Neuronal stem cell (in vitro differentiated cells): ENCODE data around the gene IST1.

Source experiments
- DNase-seq: peaks from one replicate; pipeline ENCODE4 v3.0.0-alpha.2; 2013; ENCODE audit warnings: low spot score
- H2AFZ ChIP-seq: one replicate; pipeline ENCODE4 v1.6.1; 2013; ENCODE audit warnings: mild to moderate bottlenecking, low read length, inconsistent platforms
- H2AK5ac ChIP-seq: 2 replicates; pipeline ENCODE4 v1.6.1; 2013; ENCODE audit warnings: low read depth, mild to moderate bottlenecking, inconsistent platforms, low read length, moderate library complexity, mixed read lengths
- H2BK120ac ChIP-seq: 2 replicates; pipeline ENCODE4 v1.6.1; 2013; ENCODE audit warnings: low read depth, mild to moderate bottlenecking, inconsistent platforms, low read length, moderate library complexity, mixed read lengths
- H2BK12ac ChIP-seq: one replicate; pipeline ENCODE4 v1.6.1; 2013; ENCODE audit warnings: low read length, inconsistent platforms
- H2BK15ac ChIP-seq: 2 replicates; pipeline ENCODE4 v1.6.1; 2013; ENCODE audit warnings: mild to moderate bottlenecking, low read length, inconsistent platforms, mixed read lengths
- H2BK5ac ChIP-seq: one replicate; pipeline ENCODE4 v1.6.1; 2013; ENCODE audit warnings: inconsistent platforms, mild to moderate bottlenecking, low read length, moderate library complexity
- H3K14ac ChIP-seq: one replicate; pipeline ENCODE4 v1.6.1; 2013; ENCODE audit warnings: low read length, inconsistent platforms
- H3K18ac ChIP-seq: 2 replicates; pipeline ENCODE4 v1.6.1; 2013; ENCODE audit warnings: low read length, inconsistent platforms
- H3K23ac ChIP-seq: 2 replicates; pipeline ENCODE4 v1.6.1; 2013; ENCODE audit warnings: low read depth, mild to moderate bottlenecking, mixed read lengths, low read length, inconsistent platforms; ENCODE audit not compliant: poor library complexity
- H3K27ac ChIP-seq: replicated peaks from 3 replicates; pipeline ENCODE4 v1.5.1; 2013; ENCODE audit warnings: low read length, inconsistent platforms
- H3K27me3 ChIP-seq, 3 experiments: 2 replicates each; pipeline ENCODE4 v1.6.1; 2013; ENCODE audit warnings: low read length in 3 of 3, mild to moderate bottlenecking in 2 of 3, inconsistent platforms in 1 of 3, low read depth in 1 of 3, mixed read lengths in 1 of 3, moderate library complexity in 1 of 3; ENCODE audit not compliant: control insufficient read depth in 3 of 3, insufficient read depth in 3 of 3
- H3K36me3 ChIP-seq, 2 donors: replicated peaks in 1 of 2; 2 replicates each; pipeline ENCODE4 v1.6.1; 2013; ENCODE audit warnings: low read length in 2 of 2; ENCODE audit not compliant: control insufficient read depth in 2 of 2, insufficient read depth in 2 of 2
- H3K4ac ChIP-seq: 2 replicates; pipeline ENCODE4 v1.6.1; 2013; ENCODE audit warnings: inconsistent platforms, mild to moderate bottlenecking, low read length, moderate library complexity
- H3K4me1 ChIP-seq, 2 donors: 1 replicate in 1 of 2; 2 replicates in 1 of 2; pipeline ENCODE4 v1.6.1; 2013; ENCODE audit warnings: low read length in 2 of 2, low read depth in 1 of 2; ENCODE audit not compliant: control insufficient read depth in 2 of 2, insufficient read depth in 1 of 2
- H3K4me2 ChIP-seq: one replicate; pipeline ENCODE4 v1.6.1; 2013; ENCODE audit warnings: mild to moderate bottlenecking, low read length, inconsistent platforms; ENCODE audit not compliant: insufficient read depth, poor library complexity, severe bottlenecking
- H3K4me3 ChIP-seq, 2 donors: 2 replicates each; pipeline ENCODE4 v1.5.1; 2013; ENCODE audit warnings: low read length in 2 of 2, mild to moderate bottlenecking in 2 of 2, inconsistent platforms in 1 of 2, moderate library complexity in 1 of 2
- H3K79me1 ChIP-seq: one replicate; pipeline ENCODE4 v1.6.1; 2013; ENCODE audit warnings: low read depth, mild to moderate bottlenecking, inconsistent platforms, low read length, moderate library complexity
- H3K9ac ChIP-seq: one replicate; pipeline ENCODE4 v1.6.1; 2013; ENCODE audit warnings: mild to moderate bottlenecking, low read depth, low read length, inconsistent platforms; ENCODE audit not compliant: poor library complexity
- H3K9me3 ChIP-seq, 2 donors: replicated peaks in 1 of 2; 2 replicates each; pipeline versions ENCODE3 to v1.6.1; 2013; ENCODE audit warnings: low read length in 2 of 2, mild to moderate bottlenecking in 2 of 2, inconsistent platforms in 1 of 2, low read depth in 1 of 2, mixed read lengths in 1 of 2, moderate library complexity in 1 of 2; ENCODE audit not compliant: control insufficient read depth in 2 of 2, insufficient read depth in 1 of 2
- H4K8ac ChIP-seq: one replicate; pipeline ENCODE4 v1.6.1; 2013; ENCODE audit warnings: low read depth, mild to moderate bottlenecking, inconsistent platforms, low read length, moderate library complexity
- H4K91ac ChIP-seq: one replicate; pipeline ENCODE4 v1.6.1; 2013; ENCODE audit warnings: low read length, low read depth, mild to moderate bottlenecking, inconsistent platforms; ENCODE audit not compliant: poor library complexity
- WGBS, 2 donors: extraction: QIAGEN DNeasy Blood & Tissue Kit; methylation state at CpG; one replicate each; pipeline ENCODE4 v1.1.7; 2013; ENCODE audit warnings: missing lambda C conversion rate in 2 of 2, mixed read lengths in 1 of 2; ENCODE audit not compliant: insufficient read length in 2 of 2, insufficient replicate concordance in 1 of 2; ENCODE audit errors: extremely low coverage in 2 of 2; 5-methylcytosine and 5-hydroxymethylcytosine counted together

Gene IST1

DNA sequence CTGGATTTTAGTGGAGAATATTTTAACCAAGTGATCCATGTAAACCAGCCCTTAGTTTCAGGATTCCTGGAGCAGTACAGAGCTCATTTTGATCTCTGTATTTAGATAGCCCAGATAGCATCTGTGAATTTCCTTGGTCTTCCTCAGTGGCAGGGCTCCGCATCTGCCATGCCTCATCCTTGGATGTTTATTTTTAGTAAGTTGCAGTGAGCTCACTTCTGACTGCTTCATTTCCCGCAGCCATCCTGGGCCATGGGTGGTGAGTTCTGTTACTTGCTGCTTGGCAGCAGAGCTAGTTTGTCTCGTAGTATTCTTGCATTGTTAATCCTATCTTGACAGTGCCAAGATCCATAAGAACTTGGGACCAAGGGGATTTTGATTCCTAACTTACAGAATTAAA is 33.7 kb downstream of the IST1 start:
- WGBS, 2 donors = no CpG with 5 or more reads among the region's 3 CpGs
- H3K14ac ChIP-seq = no peak overlapping the region
- H3K79me1 ChIP-seq = no peaks in the 10 kb centered on the region
- H2BK15ac ChIP-seq = no peak overlapping the region
- H4K91ac ChIP-seq = no peak overlapping the region
- H2BK120ac ChIP-seq = no peak overlapping the region
- no peak overlapping the region for H2AFZ ChIP-seq
- no peak overlapping the region for H3K4me2 ChIP-seq
- H3K23ac ChIP-seq = no peak overlapping the region
- H3K4ac ChIP-seq = no peak overlapping the region
- H3K9ac ChIP-seq = no peak overlapping the region
- H3K18ac ChIP-seq = no peak overlapping the region
- H4K8ac ChIP-seq = no peak overlapping the region
- no peak overlapping the region for H3K27ac ChIP-seq
- H3K4me1 ChIP-seq = no peaks in the 10 kb centered on the region
- H3K4me3 ChIP-seq = no peak overlapping the region
- H3K36me3 ChIP-seq = peaks cover 33 to 97% of the 10 kb centered on the region in 2 donors
- H2BK12ac ChIP-seq = no peak overlapping the region
- DNase-seq = no peak
- no peak overlapping the region for H2AK5ac ChIP-seq
- no peaks in the 10 kb centered on the region for H3K9me3 ChIP-seq
- no peaks in the 10 kb centered on the region for H3K27me3 ChIP-seq
- no peak overlapping the region for H2BK5ac ChIP-seq

DNA sequence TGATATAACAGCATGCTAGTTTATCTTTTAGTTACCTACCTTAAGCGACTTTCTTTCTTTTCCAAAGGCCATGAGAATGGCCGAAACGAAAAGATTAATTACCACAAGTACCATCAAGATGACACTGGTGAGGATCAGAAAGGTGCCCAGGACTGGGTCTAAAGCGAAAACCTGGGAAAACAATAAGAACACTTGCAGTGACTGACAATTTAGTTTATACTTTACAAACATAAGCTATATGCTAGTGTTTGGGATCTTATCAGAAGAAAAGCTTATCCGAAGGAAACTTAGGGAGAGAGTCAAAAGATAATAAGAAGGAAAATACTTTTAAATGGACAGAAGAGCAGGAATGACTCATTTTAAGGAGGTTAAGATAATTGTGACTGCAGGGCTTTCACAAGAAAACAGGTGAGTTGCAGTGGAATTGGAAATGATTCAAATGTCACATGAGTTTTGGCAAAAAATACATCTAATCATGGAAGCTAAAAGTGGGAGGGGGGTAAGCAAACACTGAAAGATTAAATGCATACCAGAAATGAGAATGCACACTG is 34.8 kb downstream of the IST1 start:
- no peak overlapping the region for H3K27ac ChIP-seq

DNA sequence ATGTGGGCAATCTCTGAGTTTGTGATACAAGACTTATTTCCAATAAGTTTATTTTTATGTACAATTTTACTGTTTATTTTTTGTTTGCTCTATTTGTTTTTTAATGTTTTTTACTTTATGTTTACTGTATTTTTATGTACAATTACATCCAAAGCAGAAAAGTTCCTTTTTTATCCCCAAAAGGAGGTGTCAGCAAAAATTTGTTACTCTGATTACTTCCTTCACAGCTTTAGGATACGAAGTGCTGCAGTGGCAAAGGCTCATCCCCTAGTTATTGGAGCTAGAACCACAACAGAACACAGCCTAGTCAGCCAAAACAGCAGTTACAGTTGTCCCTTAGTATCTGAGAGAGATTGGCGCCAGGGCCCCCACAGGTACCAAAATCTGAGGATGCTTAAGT is 35.7 kb downstream of the IST1 start:
- Histone ChIP-seq H3K4me1 (no peaks in the 10 kb centered on the region), H2AFZ (no peak overlapping the region), H4K8ac (no peak overlapping the region), H3K23ac (no peak overlapping the region), H4K91ac (no peak overlapping the region), H3K27ac (no peak overlapping the region), H2AK5ac (no peak overlapping the region), H2BK15ac (no peak overlapping the region), H2BK12ac (no peak overlapping the region), H3K4me2 (no peak overlapping the region), H3K79me1 (no peaks in the 10 kb centered on the region), H3K9me3 (no peaks in the 10 kb centered on the region), H2BK120ac (no peak overlapping the region), H3K18ac (no peak overlapping the region), H3K27me3 (no peaks in the 10 kb centered on the region), H3K4me3 (no peak overlapping the region), H3K14ac (no peak overlapping the region), H2BK5ac (no peak overlapping the region), H3K36me3 (peaks cover 24 to 93% of the 10 kb centered on the region in 2 donors), H3K4ac (no peak overlapping the region), H3K9ac (no peak overlapping the region)
- WGBS, 2 donors = no CpG with 5 or more reads among the region's 2 CpGs
- no peak for DNase-seq

More for the DNA sequence above, 34.8 kb downstream of the IST1 start:
- Histone ChIP-seq H2BK5ac (no peak overlapping the region), H3K27me3 (no peaks in the 10 kb centered on the region), H3K9ac (no peak overlapping the region), H3K4me2 (no peak overlapping the region), H2BK120ac (no peak overlapping the region), H3K36me3 (peaks cover 27 to 98% of the 10 kb centered on the region in 2 donors), H4K91ac (no peak overlapping the region), H3K4ac (no peak overlapping the region), H3K14ac (no peak overlapping the region), H3K9me3 (no peaks in the 10 kb centered on the region), H2AFZ (no peak overlapping the region), H4K8ac (no peak overlapping the region), H2BK15ac (no peak overlapping the region), H3K4me3 (no peak overlapping the region), H3K79me1 (no peaks in the 10 kb centered on the region), H2AK5ac (no peak overlapping the region), H3K23ac (no peak overlapping the region), H2BK12ac (no peak overlapping the region), H3K4me1 (no peaks in the 10 kb centered on the region), H3K18ac (no peak overlapping the region)
- no peak for DNase-seq
- WGBS, 2 donors = no CpG with 5 or more reads among the region's 5 CpGs

GRCh38 chr16:71931599-71931998 is 36.3 kb downstream of the IST1 start:
- H2AFZ ChIP-seq = no peak overlapping the region
- H3K27ac ChIP-seq = no peak overlapping the region
- H3K18ac ChIP-seq = no peak overlapping the region
- no peaks in the 10 kb centered on the region for H3K79me1 ChIP-seq
- no peak overlapping the region for H3K4me3 ChIP-seq
- no peak overlapping the region for H3K14ac ChIP-seq
- H2BK5ac ChIP-seq = no peak overlapping the region
- no CpG with 5 or more reads among the region's 6 CpGs for WGBS, 2 donors
- H3K4ac ChIP-seq = no peak overlapping the region
- H4K8ac ChIP-seq = no peak overlapping the region
- H3K4me2 ChIP-seq = no peak overlapping the region
- no peak overlapping the region for H3K9ac ChIP-seq
- no peaks in the 10 kb centered on the region for H3K4me1 ChIP-seq
- no peak overlapping the region for H2BK15ac ChIP-seq
- H2BK120ac ChIP-seq = no peak overlapping the region
- no peak overlapping the region for H4K91ac ChIP-seq
- no peak overlapping the region for H3K23ac ChIP-seq
- no peak overlapping the region for H2AK5ac ChIP-seq
- H3K27me3 ChIP-seq = no peaks in the 10 kb centered on the region
- H3K36me3 ChIP-seq = peaks cover 23 to 87% of the 10 kb centered on the region in 2 donors
- H3K9me3 ChIP-seq = no peaks in the 10 kb centered on the region
- no peak for DNase-seq
- H2BK12ac ChIP-seq = no peak overlapping the region
